Fibroblast of villous mesenchyme (primary cell): Measurements from ENCODE around the gene IVD. TPM values are rescaled to one million over a fixed set of nuclear protein-coding genes. Genes with fewer than 3 reads are reported as not detected.

Experiments used
- DNase-seq: peaks from one replicate; pipeline ENCODE4 v3.0.0-alpha.2; 2010; ENCODE audit warnings: low read depth
- H3K4me3 ChIP-seq: 2 replicates; pipeline ENCODE4 v1.5.1; 2011; ENCODE audit warnings: low read depth, mild to moderate bottlenecking, low read length
- total RNA-seq: library from RNA; depleted of rRNA; stranded (reverse); fragments of >200 nt; gene quantifications from 2 replicates; pipeline ENCODE4 v1.2.3, GENCODE V29; 2012
- TF ChIP-seq, protein P1 (sequence below): IDR thresholded peaks from 2 replicates; pipeline ENCODE4 v1.5.1; 2012; ENCODE audit warnings: low read depth, mild to moderate bottlenecking, low read length; ENCODE audit not compliant: insufficient read depth

IVD gene
- total RNA-seq, 1 donor: 40.2 TPM

DNA sequence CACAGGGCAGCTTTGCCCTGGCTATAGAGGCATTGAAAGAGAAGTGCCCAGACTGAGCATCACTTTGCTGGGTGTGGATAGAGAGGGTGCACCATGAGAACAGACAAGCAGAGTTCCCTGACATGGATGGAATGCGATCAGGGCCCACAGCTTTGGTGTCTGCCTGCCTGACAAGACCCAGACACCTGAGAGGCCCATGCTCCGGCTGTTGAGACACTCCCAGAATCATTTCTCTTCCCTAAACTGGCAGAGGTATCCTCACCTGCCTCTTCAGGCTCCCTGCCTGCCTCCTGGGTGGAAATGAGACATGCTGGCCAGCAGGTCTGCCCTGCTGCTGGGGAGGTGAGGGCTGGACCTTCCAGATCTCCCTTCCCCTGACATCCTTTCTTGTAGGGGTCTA, 54.8 kb downstream of the IVD start:
- TF ChIP-seq, protein P1, sequence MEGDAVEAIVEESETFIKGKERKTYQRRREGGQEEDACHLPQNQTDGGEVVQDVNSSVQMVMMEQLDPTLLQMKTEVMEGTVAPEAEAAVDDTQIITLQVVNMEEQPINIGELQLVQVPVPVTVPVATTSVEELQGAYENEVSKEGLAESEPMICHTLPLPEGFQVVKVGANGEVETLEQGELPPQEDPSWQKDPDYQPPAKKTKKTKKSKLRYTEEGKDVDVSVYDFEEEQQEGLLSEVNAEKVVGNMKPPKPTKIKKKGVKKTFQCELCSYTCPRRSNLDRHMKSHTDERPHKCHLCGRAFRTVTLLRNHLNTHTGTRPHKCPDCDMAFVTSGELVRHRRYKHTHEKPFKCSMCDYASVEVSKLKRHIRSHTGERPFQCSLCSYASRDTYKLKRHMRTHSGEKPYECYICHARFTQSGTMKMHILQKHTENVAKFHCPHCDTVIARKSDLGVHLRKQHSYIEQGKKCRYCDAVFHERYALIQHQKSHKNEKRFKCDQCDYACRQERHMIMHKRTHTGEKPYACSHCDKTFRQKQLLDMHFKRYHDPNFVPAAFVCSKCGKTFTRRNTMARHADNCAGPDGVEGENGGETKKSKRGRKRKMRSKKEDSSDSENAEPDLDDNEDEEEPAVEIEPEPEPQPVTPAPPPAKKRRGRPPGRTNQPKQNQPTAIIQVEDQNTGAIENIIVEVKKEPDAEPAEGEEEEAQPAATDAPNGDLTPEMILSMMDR: no peak
- no peak for DNase-seq
- no peak overlapping the region for H3K4me3 ChIP-seq

DNA sequence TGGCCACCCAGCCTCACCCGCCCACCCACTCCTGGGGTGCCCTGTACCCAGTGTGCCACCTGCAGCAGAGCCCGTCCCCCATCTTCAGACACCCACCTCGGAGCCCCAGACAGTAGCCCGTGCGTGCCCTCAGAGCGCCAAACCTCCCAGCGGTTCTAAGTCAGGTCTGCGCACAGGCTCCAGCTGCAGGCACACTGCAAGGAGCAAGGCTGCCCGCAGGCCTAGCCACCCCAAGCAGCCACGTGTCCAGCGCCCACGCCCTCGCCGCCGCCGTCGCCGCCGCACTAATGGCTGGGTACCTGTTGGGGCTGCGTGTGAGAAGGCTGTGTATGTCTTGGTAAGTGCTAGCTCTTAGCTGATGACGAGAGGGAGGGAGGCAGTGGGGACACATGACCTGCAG, 56.4 kb downstream of the IVD start:
- TF ChIP-seq, protein P1: no peak

DNA sequence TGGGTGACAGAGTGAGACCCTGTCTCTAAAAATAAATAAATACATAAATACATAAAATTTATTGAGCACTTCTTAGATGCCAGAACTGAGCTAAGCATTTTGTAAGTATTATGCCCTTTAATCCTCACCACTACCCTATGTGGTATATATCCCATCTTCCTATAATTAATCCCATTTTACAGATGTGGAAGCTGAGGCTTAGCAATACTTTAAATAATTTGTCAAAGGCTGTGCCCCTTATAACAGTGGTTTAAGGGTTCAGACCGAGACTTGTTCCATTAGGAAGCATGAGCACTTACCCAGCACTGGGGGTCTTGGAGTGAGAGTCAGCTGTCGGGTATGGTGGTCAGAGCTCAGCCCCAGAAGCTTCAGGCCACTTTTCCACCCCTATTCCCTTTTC, 57.7 kb downstream of the IVD start:
- no peak for DNase-seq
- no peak overlapping the region for H3K4me3 ChIP-seq
- TF ChIP-seq, protein P1: no peak

More for the DNA sequence above, 56.4 kb downstream of the IVD start:
- no peak overlapping the region for H3K4me3 ChIP-seq
- no peak for DNase-seq

DNA sequence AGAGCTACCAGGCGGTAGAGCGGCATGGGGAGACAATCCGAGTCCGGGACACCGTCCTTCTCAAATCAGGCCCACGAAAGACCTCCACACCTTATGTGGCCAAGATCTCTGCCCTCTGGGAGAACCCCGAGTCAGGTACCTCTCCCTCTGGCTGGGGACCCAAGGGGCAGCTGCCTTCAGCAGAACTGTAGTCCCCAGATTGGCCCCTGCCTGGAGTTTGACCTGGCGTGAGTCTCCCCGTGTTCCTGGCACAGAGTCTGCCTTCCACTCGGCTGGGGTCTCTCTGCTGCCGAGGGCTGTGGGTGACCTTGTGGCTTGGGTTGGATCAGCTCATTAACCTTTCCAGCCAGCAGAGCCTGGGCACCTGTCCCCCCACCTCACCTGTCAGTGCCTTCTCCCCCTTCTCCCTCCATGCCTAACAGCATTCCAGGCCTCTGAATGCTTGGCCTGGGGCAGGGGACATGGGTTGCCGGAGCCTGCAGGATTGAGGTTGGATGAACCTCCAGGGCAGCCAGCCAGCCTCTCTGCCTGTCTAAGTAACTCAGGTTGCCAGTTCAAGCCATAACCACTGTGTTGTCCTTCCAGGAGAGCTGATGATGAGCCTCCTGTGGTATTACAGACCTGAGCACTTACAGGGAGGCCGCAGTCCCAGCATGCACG, 58.4 kb downstream of the IVD start:
- TF ChIP-seq, protein P1: no peak
- no peak for DNase-seq
- H3K4me3 ChIP-seq: no peak overlapping the region

DNA sequence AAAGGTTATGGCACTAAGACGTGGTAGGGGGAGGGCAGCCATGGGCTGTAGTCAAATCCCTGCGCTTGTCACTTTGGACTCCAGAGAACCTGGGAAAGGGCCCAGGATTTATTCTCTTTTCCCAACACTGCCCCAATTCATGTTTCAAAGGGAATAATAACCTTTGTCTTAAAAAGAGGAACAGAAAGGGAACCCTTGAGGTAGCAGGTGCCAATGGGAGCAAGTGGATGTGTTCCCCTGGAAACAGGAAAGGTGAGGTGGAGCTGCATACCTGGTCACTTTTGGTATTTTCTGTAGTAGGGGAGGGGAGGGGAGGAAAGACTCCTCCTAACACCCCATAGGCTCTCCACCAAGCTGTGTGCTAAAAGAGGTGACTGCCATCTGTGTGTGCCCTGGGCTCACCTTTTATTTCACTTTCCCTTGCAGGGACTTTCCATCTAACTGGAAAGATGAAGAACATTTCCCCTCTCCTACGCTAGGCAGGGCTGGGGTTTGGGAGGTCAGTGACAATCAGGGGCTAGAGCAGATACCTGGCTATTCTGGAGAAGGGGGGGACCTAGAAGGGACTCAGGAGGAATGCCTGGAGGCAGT, 59.1 kb downstream of the IVD start:
- TF ChIP-seq, protein P1: no peak
- no peak for DNase-seq
- H3K4me3 ChIP-seq: no peak overlapping the region

DNA sequence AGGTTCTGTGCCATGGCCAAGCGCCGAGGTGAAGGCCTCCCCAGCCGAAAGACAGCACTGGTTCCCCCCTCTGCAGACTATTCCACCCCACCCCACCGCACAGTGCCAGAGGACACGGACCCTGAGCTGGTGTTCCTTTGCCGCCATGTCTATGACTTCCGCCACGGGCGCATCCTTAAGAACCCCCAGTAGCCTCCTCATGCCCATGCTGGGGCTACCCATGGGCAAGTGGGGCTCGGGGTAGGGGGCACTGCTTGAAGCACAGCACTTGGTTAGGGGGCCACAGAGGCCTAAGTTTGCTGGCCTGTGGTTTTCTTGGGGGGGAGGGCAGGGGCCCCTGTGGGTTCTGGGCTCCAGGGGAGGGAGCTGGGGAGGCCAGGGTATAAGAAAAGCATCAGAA, 60.3 kb downstream of the IVD start:
- TF ChIP-seq, protein P1: no peak
- no peak overlapping the region for H3K4me3 ChIP-seq
- DNase-seq: no peak
